HG03025 (cell line): ENCODE data around the gene BASP1.

ENCODE experiments used
- ATAC-seq: cut with Tn5 transposase; IDR thresholded peaks from one replicate; pipeline ENCODE4 v1.9.1; 2021; ENCODE audit warnings: mild to moderate bottlenecking, moderate library complexity; ENCODE audit not compliant: unreplicated experiment, low FRiP score

BASP1 gene

GRCh38 chr5:17217493-17218352 lies at the start of gene BASP1:
TSS of gene BASP1 (plus strand) at chr5:17217631. CDS start at chr5:17275217, 57,586 bp downstream.
- ATAC-seq = peak; percentile 33

- ATAC-seq = no peak
These were observed 47.9 kb upstream of the BASP1 start for GRCh38 chr5:17169507-17169906.

- no peak for ATAC-seq
These were observed 44.6 kb upstream of the BASP1 start for GRCh38 chr5:17172791-17173190.

GRCh38 chr5:17174965-17175364 lies 42.5 kb upstream of the BASP1 start:
- ATAC-seq = no peak

- ATAC-seq = no peak
These were observed 39.7 kb upstream of the BASP1 start for GRCh38 chr5:17177501-17178372.

- ATAC-seq = no peak
These were observed 39.1 kb upstream of the BASP1 start for GRCh38 chr5:17178373-17178675.

GRCh38 chr5:17180330-17180843 lies 37.0 kb upstream of the BASP1 start:
- no peak for ATAC-seq

- ATAC-seq = no peak
These were observed 36.3 kb upstream of the BASP1 start for GRCh38 chr5:17180864-17181723.

- ATAC-seq = no peak
These were observed 34.9 kb upstream of the BASP1 start for GRCh38 chr5:17182494-17182893.

- no peak for ATAC-seq
These were observed 34.5 kb upstream of the BASP1 start for GRCh38 chr5:17182981-17183380.

- ATAC-seq = no peak
These were observed 33.6 kb upstream of the BASP1 start for GRCh38 chr5:17183831-17184230.

GRCh38 chr5:17184588-17184987 lies 32.8 kb upstream of the BASP1 start:
- ATAC-seq = no peak

- no peak for ATAC-seq
These were observed 32.1 kb upstream of the BASP1 start for GRCh38 chr5:17185349-17185748.

- ATAC-seq = no peak
These were observed 31.7 kb upstream of the BASP1 start for GRCh38 chr5:17185773-17186172.

GRCh38 chr5:17186256-17186655 lies 31.2 kb upstream of the BASP1 start:
- ATAC-seq = no peak

GRCh38 chr5:17187011-17187785 lies 30.2 kb upstream of the BASP1 start:
- ATAC-seq = no peak

GRCh38 chr5:17187786-17188170 lies 29.7 kb upstream of the BASP1 start:
- no peak for ATAC-seq

GRCh38 chr5:17189381-17190036 lies 27.9 kb upstream of the BASP1 start:
- ATAC-seq = no peak

- ATAC-seq = no peak
These were observed 27.1 kb upstream of the BASP1 start for GRCh38 chr5:17190242-17190778.
